ENCODE data around the gene RAD51B.

GRCh38 chr14:68593806-68594536 lies 774.4 kb downstream of the RAD51B start:
- TF ChIP-seq CTCF (conservative IDR thresholded peaks at IDR 0.05; ENCODE audit: low read depth, low read length): no peak
- no peak for TF ChIP-seq EZH2 (IDR thresholded peaks at IDR 0.05; ENCODE audit: low read length, unreplicated experiment)

Measured in PC-3 (cell line).